ENCODE data around the gene CFAP46. TPM values are rescaled to one million over a fixed set of nuclear protein-coding genes. Genes with fewer than 3 reads are reported as not detected.

The CFAP46 gene
- total and polyA plus RNA-seq, 2 of the 8 experiments (the other 6 are each of a cell fraction or from before 2014, with no cell fraction given): 2.6 to 4.8 TPM

- TF ChIP-seq RBBP5 (IDR thresholded peaks at IDR 0.05; ENCODE audit: borderline replicate concordance, low read depth, low read length) (no peak), USF2 (IDR thresholded peaks at IDR 0.05; ENCODE audit: low read length) (no peak), SIRT6 (IDR thresholded peaks at IDR 0.05; ENCODE audit: low read length) (no peak), RXRA (IDR thresholded peaks at IDR 0.05; ENCODE audit: insufficient read depth, low read depth, low read length) (no peak), BRCA1 (IDR thresholded peaks at IDR 0.05; ENCODE audit: low read depth, low read length) (no peak), RFX5 (IDR thresholded peaks at IDR 0.05; ENCODE audit: borderline replicate concordance, low read depth, low read length) (no peak), EP300 (IDR thresholded peaks at IDR 0.05; ENCODE audit: borderline replicate concordance in 1 of 2, low read depth in 2 of 2, low read length in 2 of 2) (no peak), GTF2F1 (IDR thresholded peaks at IDR 0.05; ENCODE audit: borderline replicate concordance, low read depth, low read length) (no peak), CHD1 (IDR thresholded peaks at IDR 0.05; ENCODE audit: low read depth, low read length) (no peak)
These were observed 8.9 kb downstream of the CFAP46 start (continued) for GRCh38 chr10:132933308-132934042.
